SHP77 (cell line): ENCODE measurements around the gene HMOX1.

Experiments
- DNase-seq, 2 experiments: peaks; one replicate each; lab custom pipeline; 2025; lab: John Stamatoyannopoulos, UW

HMOX1 gene

GRCh38 chr22:35380537-35381423 lies at the start of gene HMOX1:
TSS of gene HMOX1 (plus strand) at chr22:35381096. CDS start at chr22:35381174, 78 bp downstream.
- peak; percentile 66 to 83 for DNase-seq

- no peak for DNase-seq
Observed at GRCh38 chr22:35332278-35332677, 48.6 kb upstream of the HMOX1 start.

GRCh38 chr22:35333220-35333619 lies 47.7 kb upstream of the HMOX1 start:
- no peak for DNase-seq

GRCh38 chr22:35334004-35334403 lies 46.9 kb upstream of the HMOX1 start:
- DNase-seq: no peak

- DNase-seq: no peak
Observed at GRCh38 chr22:35335468-35335867, 45.4 kb upstream of the HMOX1 start.

- no peak for DNase-seq
Observed at GRCh38 chr22:35335936-35336781, 44.7 kb upstream of the HMOX1 start.

GRCh38 chr22:35337932-35338331 lies 43.0 kb upstream of the HMOX1 start:
- DNase-seq: peak in 1 of 2 experiments; percentile 15

GRCh38 chr22:35341090-35341874 lies 39.6 kb upstream of the HMOX1 start:
- DNase-seq: no peak

- no peak for DNase-seq
Observed at GRCh38 chr22:35342390-35342789, 38.5 kb upstream of the HMOX1 start.

GRCh38 chr22:35343664-35344550 lies 37.0 kb upstream of the HMOX1 start:
- DNase-seq: no peak

- DNase-seq: no peak
Observed at GRCh38 chr22:35344956-35345690, 35.8 kb upstream of the HMOX1 start.

- DNase-seq: no peak
Observed at GRCh38 chr22:35345808-35346505, 34.9 kb upstream of the HMOX1 start.

- DNase-seq: no peak
Observed at GRCh38 chr22:35346596-35347220, 34.2 kb upstream of the HMOX1 start.

GRCh38 chr22:35347462-35347861 lies 33.4 kb upstream of the HMOX1 start:
- no peak for DNase-seq

GRCh38 chr22:35348026-35348590 lies 32.8 kb upstream of the HMOX1 start:
- DNase-seq: no peak

GRCh38 chr22:35348703-35349102 lies 32.2 kb upstream of the HMOX1 start:
- no peak for DNase-seq

GRCh38 chr22:35349368-35349703 lies 31.6 kb upstream of the HMOX1 start:
- peak; percentile 48 to 55 for DNase-seq

GRCh38 chr22:35349704-35350538 lies 31.0 kb upstream of the HMOX1 start:
- peak; percentile 59 to 72 for DNase-seq
